Parathyroid adenoma (tissue), 2 donors: ENCODE results near the gene TSN.

Experiments used
- H2AFZ ChIP-seq: fragments of 300-600 bp; sonication (generic); one replicate; pipeline ENCODE4 v1.7.0; 2017; ENCODE audit warnings: antibody characterized with exemption, mild to moderate bottlenecking
- H3K27ac ChIP-seq: fragments of 300-600 bp; sonication (generic); one replicate; pipeline ENCODE4 v1.7.0; 2017
- H3K27me3 ChIP-seq: fragments of 300-600 bp; sonication (generic); one replicate; pipeline ENCODE4 v1.7.0; 2017; ENCODE audit warnings: low read length; ENCODE audit not compliant: control insufficient read depth, insufficient read depth
- H3K36me3 ChIP-seq: fragments of 300-600 bp; sonication (generic); one replicate; pipeline ENCODE4 v1.7.0; 2017; ENCODE audit warnings: low read length; ENCODE audit not compliant: control insufficient read depth, insufficient read depth
- H3K4me1 ChIP-seq: fragments of 300-600 bp; sonication (generic); one replicate; pipeline ENCODE4 v1.7.0; 2017; ENCODE audit warnings: control low read depth
- H3K4me2 ChIP-seq: fragments of 300-600 bp; sonication (generic); one replicate; pipeline ENCODE4 v1.7.0; 2017; ENCODE audit warnings: low read length
- H3K4me3 ChIP-seq: fragments of 300-600 bp; sonication (generic); one replicate; pipeline ENCODE4 v1.7.0; 2017; ENCODE audit warnings: low read depth, low read length
- H3K79me2 ChIP-seq: fragments of 300-600 bp; sonication (generic); one replicate; pipeline ENCODE4 v1.7.0; 2017; ENCODE audit warnings: control low read depth
- H3K9ac ChIP-seq: fragments of 300-600 bp; sonication (generic); one replicate; pipeline ENCODE4 v1.7.0; 2017; ENCODE audit warnings: mild to moderate bottlenecking
- H3K9me3 ChIP-seq: fragments of 300-600 bp; sonication (generic); one replicate; pipeline ENCODE4 v1.7.0; 2017; ENCODE audit warnings: low read length; ENCODE audit not compliant: control insufficient read depth
- TF ChIP-seq, protein P1 (sequence below): fragments of 300-600 bp; sonication (generic); IDR thresholded peaks from one replicate; pipeline ENCODE4 v1.7.0; 2017; ENCODE audit warnings: antibody characterized with exemption, mild to moderate bottlenecking
- donor health status: primary hyperparathyroidism.

Gene TSN

GRCh38 chr2:121721926-121722325, 33.5 kb upstream of the TSN start:
- H3K4me3 ChIP-seq = no peak overlapping the region
- H3K9ac ChIP-seq = no peak overlapping the region
- no peak overlapping the region for H3K27ac ChIP-seq

DNA sequence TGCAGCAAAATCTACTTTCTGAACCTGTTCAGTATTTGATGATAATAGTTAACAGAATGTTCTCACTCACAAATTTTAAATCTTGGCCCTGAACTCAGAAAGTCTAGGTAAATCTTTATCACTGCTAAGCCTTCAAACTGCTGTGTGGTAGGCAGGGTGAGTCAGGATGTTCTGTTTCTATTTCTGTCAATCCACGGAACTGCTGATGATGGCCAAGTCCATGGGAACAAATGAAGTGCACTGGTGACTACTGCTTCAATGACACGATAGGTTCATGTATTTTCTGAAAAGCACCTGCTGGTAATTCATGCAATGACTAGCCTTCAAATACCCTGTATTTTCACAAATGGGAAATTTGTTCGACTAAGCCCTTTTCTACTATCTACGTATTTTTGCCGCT, 33.0 kb upstream of the TSN start:
- H3K79me2 ChIP-seq = no peaks in the 10 kb centered on the region
- no peak overlapping the region for H2AFZ ChIP-seq
- TF ChIP-seq, protein P1, sequence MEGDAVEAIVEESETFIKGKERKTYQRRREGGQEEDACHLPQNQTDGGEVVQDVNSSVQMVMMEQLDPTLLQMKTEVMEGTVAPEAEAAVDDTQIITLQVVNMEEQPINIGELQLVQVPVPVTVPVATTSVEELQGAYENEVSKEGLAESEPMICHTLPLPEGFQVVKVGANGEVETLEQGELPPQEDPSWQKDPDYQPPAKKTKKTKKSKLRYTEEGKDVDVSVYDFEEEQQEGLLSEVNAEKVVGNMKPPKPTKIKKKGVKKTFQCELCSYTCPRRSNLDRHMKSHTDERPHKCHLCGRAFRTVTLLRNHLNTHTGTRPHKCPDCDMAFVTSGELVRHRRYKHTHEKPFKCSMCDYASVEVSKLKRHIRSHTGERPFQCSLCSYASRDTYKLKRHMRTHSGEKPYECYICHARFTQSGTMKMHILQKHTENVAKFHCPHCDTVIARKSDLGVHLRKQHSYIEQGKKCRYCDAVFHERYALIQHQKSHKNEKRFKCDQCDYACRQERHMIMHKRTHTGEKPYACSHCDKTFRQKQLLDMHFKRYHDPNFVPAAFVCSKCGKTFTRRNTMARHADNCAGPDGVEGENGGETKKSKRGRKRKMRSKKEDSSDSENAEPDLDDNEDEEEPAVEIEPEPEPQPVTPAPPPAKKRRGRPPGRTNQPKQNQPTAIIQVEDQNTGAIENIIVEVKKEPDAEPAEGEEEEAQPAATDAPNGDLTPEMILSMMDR = no peak
- no peak overlapping the region for H3K4me3 ChIP-seq
- no peak overlapping the region for H3K27ac ChIP-seq
- no peak overlapping the region for H3K4me2 ChIP-seq
- H3K36me3 ChIP-seq = no peaks in the 10 kb centered on the region
- H3K9me3 ChIP-seq = no peaks in the 10 kb centered on the region
- no peaks in the 10 kb centered on the region for H3K27me3 ChIP-seq
- H3K4me1 ChIP-seq = no peaks in the 10 kb centered on the region
- H3K9ac ChIP-seq = no peak overlapping the region

More at GRCh38 chr2:121721926-121722325, 33.5 kb upstream of the TSN start:
- Histone ChIP-seq H3K9me3 (no peaks in the 10 kb centered on the region), H3K27me3 (no peaks in the 10 kb centered on the region), H3K79me2 (no peaks in the 10 kb centered on the region), H3K36me3 (no peaks in the 10 kb centered on the region), H2AFZ (no peak overlapping the region), H3K4me2 (no peak overlapping the region), H3K4me1 (no peaks in the 10 kb centered on the region)
- TF ChIP-seq, protein P1 = no peak

DNA sequence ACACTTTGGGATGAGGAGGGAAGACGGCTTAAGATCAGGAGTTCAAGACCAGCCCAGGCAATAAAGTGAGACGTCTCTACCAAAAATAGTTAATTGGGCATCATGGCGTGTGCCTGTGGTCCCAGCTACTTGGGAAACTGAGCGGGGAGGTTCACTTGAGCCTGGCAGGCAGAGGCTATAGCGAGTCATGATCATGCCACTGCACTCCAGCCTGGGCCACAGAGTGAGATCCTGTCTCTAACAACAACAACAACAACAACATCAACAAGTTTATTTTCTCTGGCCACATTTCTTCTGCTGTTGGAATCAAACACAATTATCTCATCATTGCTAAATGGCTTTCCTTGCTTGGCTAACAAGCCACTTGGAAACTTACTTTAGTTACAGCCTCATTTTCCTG, 32.1 kb upstream of the TSN start:
- TF ChIP-seq, protein P1 = no peak
- H3K4me1 ChIP-seq = no peaks in the 10 kb centered on the region
- no peak overlapping the region for H2AFZ ChIP-seq
- no peaks in the 10 kb centered on the region for H3K79me2 ChIP-seq
- H3K4me3 ChIP-seq = no peak overlapping the region
- no peaks in the 10 kb centered on the region for H3K36me3 ChIP-seq
- no peak overlapping the region for H3K4me2 ChIP-seq
- no peak overlapping the region for H3K9ac ChIP-seq
- no peaks in the 10 kb centered on the region for H3K9me3 ChIP-seq
- H3K27me3 ChIP-seq = no peaks in the 10 kb centered on the region
- H3K27ac ChIP-seq = no peak overlapping the region

DNA sequence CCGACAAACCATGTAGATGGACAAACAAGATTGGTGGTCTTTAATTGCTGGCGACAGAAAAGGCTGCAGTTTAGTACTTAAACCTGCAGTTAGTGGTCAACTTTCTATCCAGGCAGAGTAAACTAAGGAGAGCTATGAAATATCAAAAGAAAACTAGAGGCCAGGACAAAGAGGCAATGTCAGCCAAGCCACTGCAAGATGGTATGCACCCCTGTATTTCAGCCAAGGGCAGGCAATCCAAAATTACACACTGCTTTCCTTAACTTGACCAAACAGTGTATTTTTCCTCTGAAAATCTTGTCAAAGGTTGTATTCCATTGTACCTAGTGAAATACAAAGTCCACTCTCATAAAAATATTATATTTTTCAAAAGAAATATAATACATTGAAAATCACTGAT, 28.1 kb upstream of the TSN start:
- H3K9ac ChIP-seq = no peak overlapping the region
- H3K79me2 ChIP-seq = no peaks in the 10 kb centered on the region
- H3K9me3 ChIP-seq = no peaks in the 10 kb centered on the region
- H3K27ac ChIP-seq = no peak overlapping the region
- no peak overlapping the region for H3K4me2 ChIP-seq
- H3K4me3 ChIP-seq = no peak overlapping the region
- no peak overlapping the region for H2AFZ ChIP-seq
- TF ChIP-seq, protein P1 = no peak
- H3K36me3 ChIP-seq = no peaks in the 10 kb centered on the region
- H3K4me1 ChIP-seq = no peaks in the 10 kb centered on the region
- H3K27me3 ChIP-seq = no peaks in the 10 kb centered on the region

- Histone ChIP-seq H3K27ac (no peak overlapping the region), H3K4me1 (no peaks in the 10 kb centered on the region), H2AFZ (no peak overlapping the region), H3K4me2 (no peak overlapping the region), H3K79me2 (no peaks in the 10 kb centered on the region), H3K9ac (no peak overlapping the region), H3K4me3 (no peak overlapping the region), H3K9me3 (no peaks in the 10 kb centered on the region), H3K36me3 (no peaks in the 10 kb centered on the region), H3K27me3 (no peaks in the 10 kb centered on the region)
- TF ChIP-seq, protein P1 = no peak
These were observed 27.5 kb upstream of the TSN start for GRCh38 chr2:121727950-121728349.
